ENCODE measurements around the gene CPLANE1.
"Not testable (repeated sequence)": the region's sequence is repeated elsewhere in the genome, so short reads cannot be mapped to it uniquely, and the experiment has no call there.

Gene CPLANE1

DNA sequence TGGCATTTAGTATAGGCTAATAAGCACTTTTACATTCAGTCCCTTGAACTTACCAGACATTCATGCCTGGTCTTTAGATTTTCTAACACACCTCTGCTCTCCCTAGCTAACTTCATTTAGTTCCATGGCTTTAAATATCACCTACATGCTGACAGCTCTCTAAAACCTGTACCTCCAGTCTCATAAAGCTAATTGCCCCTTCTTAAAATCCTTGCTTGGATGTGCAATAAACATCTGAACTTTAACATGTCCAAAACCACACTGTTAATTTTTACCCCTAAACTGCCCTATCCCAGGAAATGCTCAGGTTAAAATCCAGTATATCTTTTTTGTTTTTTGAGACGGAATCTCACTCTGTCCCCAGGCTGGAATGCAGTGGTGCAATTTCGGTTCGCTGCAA is 139.8 kb downstream of the CPLANE1 start:
- H3K36me3 ChIP-seq (ENCODE audit: control insufficient read depth, low read length), result no peaks in the 10 kb centered on the region
- TF ChIP-seq, protein P1, sequence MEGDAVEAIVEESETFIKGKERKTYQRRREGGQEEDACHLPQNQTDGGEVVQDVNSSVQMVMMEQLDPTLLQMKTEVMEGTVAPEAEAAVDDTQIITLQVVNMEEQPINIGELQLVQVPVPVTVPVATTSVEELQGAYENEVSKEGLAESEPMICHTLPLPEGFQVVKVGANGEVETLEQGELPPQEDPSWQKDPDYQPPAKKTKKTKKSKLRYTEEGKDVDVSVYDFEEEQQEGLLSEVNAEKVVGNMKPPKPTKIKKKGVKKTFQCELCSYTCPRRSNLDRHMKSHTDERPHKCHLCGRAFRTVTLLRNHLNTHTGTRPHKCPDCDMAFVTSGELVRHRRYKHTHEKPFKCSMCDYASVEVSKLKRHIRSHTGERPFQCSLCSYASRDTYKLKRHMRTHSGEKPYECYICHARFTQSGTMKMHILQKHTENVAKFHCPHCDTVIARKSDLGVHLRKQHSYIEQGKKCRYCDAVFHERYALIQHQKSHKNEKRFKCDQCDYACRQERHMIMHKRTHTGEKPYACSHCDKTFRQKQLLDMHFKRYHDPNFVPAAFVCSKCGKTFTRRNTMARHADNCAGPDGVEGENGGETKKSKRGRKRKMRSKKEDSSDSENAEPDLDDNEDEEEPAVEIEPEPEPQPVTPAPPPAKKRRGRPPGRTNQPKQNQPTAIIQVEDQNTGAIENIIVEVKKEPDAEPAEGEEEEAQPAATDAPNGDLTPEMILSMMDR (IDR thresholded peaks at IDR 0.05; ENCODE audit: low read depth, low read length, poor library complexity, severe bottlenecking), result no peak
- TF ChIP-seq EZH2phosphoT487 (IDR thresholded peaks at IDR 0.05; ENCODE audit: borderline replicate concordance, low read length), result no peak

DNA sequence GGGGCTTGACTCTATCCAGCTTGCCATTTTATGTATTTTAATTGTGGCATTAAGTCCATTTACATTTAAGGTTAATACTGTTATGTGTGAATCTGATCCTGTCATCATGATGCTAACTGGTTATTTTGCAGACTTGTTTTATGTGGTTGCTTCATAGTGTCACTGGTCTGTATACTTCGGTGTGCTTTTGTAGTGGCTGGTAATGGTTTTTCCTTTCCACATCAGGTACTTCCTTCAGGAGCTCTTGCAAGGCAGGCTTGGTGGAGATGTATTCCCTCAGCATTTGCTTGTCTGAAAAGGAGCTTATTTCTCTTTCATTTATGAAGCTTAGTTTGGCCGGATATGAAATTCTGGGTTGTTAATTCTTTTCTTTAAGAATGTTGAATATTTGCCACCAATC is 145.9 kb downstream of the CPLANE1 start:
- no peak for TF ChIP-seq EZH2phosphoT487 (IDR thresholded peaks at IDR 0.05; ENCODE audit: borderline replicate concordance, low read length)
- TF ChIP-seq, protein P1 (IDR thresholded peaks at IDR 0.05; ENCODE audit: low read depth, low read length, poor library complexity, severe bottlenecking), result no peak
- Histone ChIP-seq H3K4me1 (ENCODE audit: control insufficient read depth, low read length) (peaks cover 7% of the 10 kb centered on the region), H3F3A (ENCODE audit: control insufficient read depth, insufficient read depth) (no peaks in the 10 kb centered on the region), H4K20me1 (ENCODE audit: control insufficient read depth, insufficient read depth, low read depth, low read length) (no peaks in the 10 kb centered on the region), H3K4me3 (ENCODE audit: low read length) (no peak overlapping the region), H3K9me2 (replicated peaks; ENCODE audit: control insufficient read depth, low read length) (no peaks in the 10 kb centered on the region), H3K27ac (ENCODE audit: low read depth, low read length) (no peak overlapping the region), H3K4me2 (ENCODE audit: low read length) (no peak overlapping the region), H3K79me2 (ENCODE audit: control insufficient read depth, low read length) (no peaks in the 10 kb centered on the region), H3K27me3 (ENCODE audit: control insufficient read depth, low read length) (no peaks in the 10 kb centered on the region), H3K9me3 (ENCODE audit: control insufficient read depth, insufficient read depth, low read length) (no peaks in the 10 kb centered on the region), H3K36me3 (ENCODE audit: control insufficient read depth, low read length) (no peaks in the 10 kb centered on the region)

More for the DNA sequence above, 139.8 kb downstream of the CPLANE1 start:
- no peaks in the 10 kb centered on the region for H3K27me3 ChIP-seq (ENCODE audit: control insufficient read depth, low read length)
- H3F3A ChIP-seq (ENCODE audit: control insufficient read depth, insufficient read depth), result no peaks in the 10 kb centered on the region
- no peaks in the 10 kb centered on the region for H3K79me2 ChIP-seq (ENCODE audit: control insufficient read depth, low read length)
- H3K4me3 ChIP-seq (ENCODE audit: low read length), result no peak overlapping the region
- H3K9me3 ChIP-seq (ENCODE audit: control insufficient read depth, insufficient read depth, low read length), result no peaks in the 10 kb centered on the region
- no peak overlapping the region for H3K4me2 ChIP-seq (ENCODE audit: low read length)
- H4K20me1 ChIP-seq (ENCODE audit: control insufficient read depth, insufficient read depth, low read depth, low read length), result no peaks in the 10 kb centered on the region
- H3K27ac ChIP-seq (ENCODE audit: low read depth, low read length), result no peak overlapping the region
- H3K9me2 ChIP-seq (replicated peaks; ENCODE audit: control insufficient read depth, low read length), result no peaks in the 10 kb centered on the region
- no peaks in the 10 kb centered on the region for H3K4me1 ChIP-seq (ENCODE audit: control insufficient read depth, low read length)

- H4K20me1 ChIP-seq (ENCODE audit: control insufficient read depth, insufficient read depth, low read depth, low read length); H3K9me3 ChIP-seq (ENCODE audit: control insufficient read depth, insufficient read depth, low read length): not testable (repeated sequence)
Measured at GRCh38 chr5:37099267-37099666, 149.9 kb downstream of the CPLANE1 start.

GRCh38 chr5:37093795-37094194 is 155.4 kb downstream of the CPLANE1 start:
- H3K4me2 ChIP-seq (ENCODE audit: low read length); H3K79me2 ChIP-seq (ENCODE audit: control insufficient read depth, low read length); H3F3A ChIP-seq (ENCODE audit: control insufficient read depth, insufficient read depth); H3K4me3 ChIP-seq (ENCODE audit: low read length); H3K9me3 ChIP-seq (ENCODE audit: control insufficient read depth, insufficient read depth, low read length); H3K27ac ChIP-seq (ENCODE audit: low read depth, low read length); H3K9me2 ChIP-seq (replicated peaks; ENCODE audit: control insufficient read depth, low read length); H3K27me3 ChIP-seq (ENCODE audit: control insufficient read depth, low read length); H3K36me3 ChIP-seq (ENCODE audit: control insufficient read depth, low read length); H4K20me1 ChIP-seq (ENCODE audit: control insufficient read depth, insufficient read depth, low read depth, low read length); H3K4me1 ChIP-seq (ENCODE audit: control insufficient read depth, low read length): not testable (repeated sequence)

More at GRCh38 chr5:37099267-37099666, 149.9 kb downstream of the CPLANE1 start:
- not testable (repeated sequence) for H3K27me3 ChIP-seq (ENCODE audit: control insufficient read depth, low read length); H3K4me1 ChIP-seq (ENCODE audit: control insufficient read depth, low read length); H3K9me2 ChIP-seq (replicated peaks; ENCODE audit: control insufficient read depth, low read length); H3K79me2 ChIP-seq (ENCODE audit: control insufficient read depth, low read length); H3K27ac ChIP-seq (ENCODE audit: low read depth, low read length); H3K36me3 ChIP-seq (ENCODE audit: control insufficient read depth, low read length); H3F3A ChIP-seq (ENCODE audit: control insufficient read depth, insufficient read depth); H3K4me3 ChIP-seq (ENCODE audit: low read length); H3K4me2 ChIP-seq (ENCODE audit: low read length)
